GM21381 (cell line): Measurements from ENCODE around the gene NXN.
"Not testable (repeated sequence)": the region's sequence is repeated elsewhere in the genome, so short reads cannot be mapped to it uniquely, and the experiment has no call there.

Source experiments
- ATAC-seq: cut with Tn5 transposase; IDR thresholded peaks from one replicate; pipeline ENCODE4 v1.9.1; 2021; ENCODE audit warnings: mild to moderate bottlenecking, moderate library complexity; ENCODE audit not compliant: unreplicated experiment

NXN gene

GRCh38 chr17:981292-981658 lies 1.7 kb upstream of the NXN start:
- ATAC-seq = no peak

- ATAC-seq = peak; percentile 45
Observed at GRCh38 chr17:980406-981291, 1.1 kb upstream of the NXN start.

GRCh38 chr17:979212-979538 lies 401 bp downstream of the NXN start:
- no peak for ATAC-seq

- ATAC-seq = no peak
Observed at GRCh38 chr17:978103-979093, 1.2 kb downstream of the NXN start.

GRCh38 chr17:977166-977565 lies 2.4 kb downstream of the NXN start:
- no peak for ATAC-seq

- ATAC-seq = no peak
Observed at GRCh38 chr17:976312-976711, 3.3 kb downstream of the NXN start.

- ATAC-seq = no peak
Observed at GRCh38 chr17:975371-975915, 4.1 kb downstream of the NXN start.

GRCh38 chr17:974778-975177 lies 4.8 kb downstream of the NXN start:
- ATAC-seq = not testable (repeated sequence)

GRCh38 chr17:973053-973452 lies 6.5 kb downstream of the NXN start:
- no peak for ATAC-seq

- ATAC-seq = not testable (repeated sequence)
Observed at GRCh38 chr17:971861-972260, 7.7 kb downstream of the NXN start.

GRCh38 chr17:970364-970763 lies 9.2 kb downstream of the NXN start:
- no peak for ATAC-seq

GRCh38 chr17:969811-970355 lies 9.7 kb downstream of the NXN start:
- ATAC-seq = no peak

GRCh38 chr17:968812-969730 lies 10.5 kb downstream of the NXN start:
- ATAC-seq = no peak

GRCh38 chr17:967122-967521 lies 12.5 kb downstream of the NXN start:
- no peak for ATAC-seq

- ATAC-seq = no peak
Observed at GRCh38 chr17:965311-965989, 14.1 kb downstream of the NXN start.

- no peak for ATAC-seq
Observed at GRCh38 chr17:964876-965275, 14.7 kb downstream of the NXN start.

- ATAC-seq = no peak
Observed at GRCh38 chr17:962670-963069, 16.9 kb downstream of the NXN start.

GRCh38 chr17:962166-962565 lies 17.4 kb downstream of the NXN start:
- ATAC-seq = no peak

- no peak for ATAC-seq
Observed at GRCh38 chr17:958712-959451, 20.7 kb downstream of the NXN start.
